Tibial artery (tissue), 4 donors: ENCODE results near the gene CDAN1.

Source experiments
- DNase-seq, 2 donors: peaks; one replicate each; pipeline ENCODE4 v3.0.0-alpha.2; 2019
- H3K27ac ChIP-seq, 2 donors: fragments of 200-600 bp; sonication (generic) in 1 of 2; 1 replicate in 1 of 2; 2 replicates in 1 of 2; pipeline ENCODE4 v1.5.1; 2018 to 2019; ENCODE audit warnings: mild to moderate bottlenecking in 1 of 2
- H3K27me3 ChIP-seq, 2 donors: fragments of 200-600 bp; sonication (generic) in 1 of 2; one replicate each; pipeline versions ENCODE4 v1.5.1 to v1.6.0; 2016 to 2019
- H3K36me3 ChIP-seq, 3 donors: fragments of 200-600 bp; sonication (generic) in 2 of 3; one replicate each; pipeline ENCODE4 v1.5.1; 2016 to 2019; ENCODE audit warnings: mild to moderate bottlenecking in 2 of 3
- H3K4me1 ChIP-seq, 4 donors: fragments of 200-600 bp; sonication (generic) in 2 of 4; 1 replicate in 3 of 4; 2 replicates in 1 of 4; pipeline ENCODE4 v1.5.1; 2016 to 2019
- H3K4me3 ChIP-seq, 2 donors: fragments of 200-600 bp; sonication (generic) in 1 of 2; 1 replicate in 1 of 2; 2 replicates in 1 of 2; pipeline ENCODE4 v1.5.1; 2018 to 2019; ENCODE audit warnings: mild to moderate bottlenecking in 2 of 2
- H3K9me3 ChIP-seq, 3 donors: fragments of 200-600 bp; sonication (generic) in 1 of 3; one replicate each; pipeline ENCODE4 v1.5.1; 2016 to 2019
- intact Hi-C: fragments of 100-400 bp; cut with DNase I; formaldehyde crosslinking; loops from one replicate; pipeline ENCODE4 v1.15.0; 2023; ENCODE audit warnings: low total_unique reads
- TF ChIP-seq, protein P1 (sequence below), 2 experiments: fragments of 200-600 bp in 1 of 2; fragments of 450-650 bp in 1 of 2; IDR thresholded peaks; one replicate each; pipeline ENCODE4 v1.5.1; 2017 to 2019; ENCODE audit warnings: antibody characterized with exemption in 2 of 2, mild to moderate bottlenecking in 1 of 2, moderate library complexity in 1 of 2

CDAN1 gene, protein sequence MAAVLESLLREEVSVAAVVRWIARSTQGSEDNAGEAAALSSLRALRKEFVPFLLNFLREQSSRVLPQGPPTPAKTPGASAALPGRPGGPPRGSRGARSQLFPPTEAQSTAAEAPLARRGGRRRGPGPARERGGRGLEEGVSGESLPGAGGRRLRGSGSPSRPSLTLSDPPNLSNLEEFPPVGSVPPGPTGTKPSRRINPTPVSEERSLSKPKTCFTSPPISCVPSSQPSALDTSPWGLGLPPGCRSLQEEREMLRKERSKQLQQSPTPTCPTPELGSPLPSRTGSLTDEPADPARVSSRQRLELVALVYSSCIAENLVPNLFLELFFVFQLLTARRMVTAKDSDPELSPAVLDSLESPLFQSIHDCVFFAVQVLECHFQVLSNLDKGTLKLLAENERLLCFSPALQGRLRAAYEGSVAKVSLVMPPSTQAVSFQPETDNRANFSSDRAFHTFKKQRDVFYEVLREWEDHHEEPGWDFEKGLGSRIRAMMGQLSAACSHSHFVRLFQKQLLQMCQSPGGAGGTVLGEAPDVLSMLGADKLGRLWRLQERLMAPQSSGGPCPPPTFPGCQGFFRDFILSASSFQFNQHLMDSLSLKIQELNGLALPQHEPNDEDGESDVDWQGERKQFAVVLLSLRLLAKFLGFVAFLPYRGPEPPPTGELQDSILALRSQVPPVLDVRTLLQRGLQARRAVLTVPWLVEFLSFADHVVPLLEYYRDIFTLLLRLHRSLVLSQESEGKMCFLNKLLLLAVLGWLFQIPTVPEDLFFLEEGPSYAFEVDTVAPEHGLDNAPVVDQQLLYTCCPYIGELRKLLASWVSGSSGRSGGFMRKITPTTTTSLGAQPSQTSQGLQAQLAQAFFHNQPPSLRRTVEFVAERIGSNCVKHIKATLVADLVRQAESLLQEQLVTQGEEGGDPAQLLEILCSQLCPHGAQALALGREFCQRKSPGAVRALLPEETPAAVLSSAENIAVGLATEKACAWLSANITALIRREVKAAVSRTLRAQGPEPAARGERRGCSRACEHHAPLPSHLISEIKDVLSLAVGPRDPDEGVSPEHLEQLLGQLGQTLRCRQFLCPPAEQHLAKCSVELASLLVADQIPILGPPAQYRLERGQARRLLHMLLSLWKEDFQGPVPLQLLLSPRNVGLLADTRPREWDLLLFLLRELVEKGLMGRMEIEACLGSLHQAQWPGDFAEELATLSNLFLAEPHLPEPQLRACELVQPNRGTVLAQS

DNA sequence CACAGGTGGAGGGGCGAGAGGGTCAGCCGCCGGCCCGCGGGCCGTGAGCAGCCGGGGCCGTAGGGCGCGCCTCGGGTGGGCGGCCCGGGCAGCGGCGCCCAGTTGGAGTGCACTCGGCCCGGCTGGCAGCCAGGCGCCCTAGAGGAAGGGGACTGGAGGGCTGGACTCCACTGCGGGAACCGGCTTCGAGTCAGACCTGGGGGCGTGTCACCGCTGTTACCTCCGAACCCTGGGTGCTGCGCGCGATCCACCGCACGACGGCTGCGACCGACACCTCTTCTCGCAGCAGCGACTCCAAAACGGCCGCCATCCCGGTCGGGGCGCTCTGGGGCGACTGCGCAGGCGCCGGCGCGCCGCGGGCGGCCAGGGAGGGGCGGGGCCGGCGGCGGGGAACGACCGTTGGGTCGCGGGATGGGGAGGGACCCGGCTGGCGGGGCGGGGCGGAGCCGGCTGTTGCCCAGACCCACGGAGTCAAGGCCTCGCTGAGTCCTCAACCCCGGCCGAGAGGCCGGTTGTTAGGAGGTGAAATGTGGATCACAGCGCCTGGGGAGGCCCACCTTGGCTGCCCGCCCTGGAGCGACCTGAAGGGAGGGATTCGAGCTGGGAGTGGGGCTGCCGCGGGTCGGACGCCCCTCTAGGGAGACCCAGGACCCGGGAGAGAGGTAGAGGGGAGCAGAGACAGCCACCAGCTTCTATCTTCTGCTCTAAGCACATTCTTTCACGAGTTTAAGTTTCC lies at the start of gene CDAN1:
CDAN1 (minus strand) TSS at position 336 of the 736 bp plus-strand sequence; CDS start at position 310, 26 bp downstream.
- H3K27ac ChIP-seq, result peak within 1 kb of the TSS; percentile 82 to 83
- H3K27me3 ChIP-seq, result no peaks in the 10 kb centered on the region
- H3K4me1 ChIP-seq, result peaks cover 0 to 23% (median 12%) of the 10 kb centered on the region in 4 donors
- H3K4me3 ChIP-seq, result peak within 1 kb of the TSS; percentile 70 to 91
- H3K9me3 ChIP-seq, result no peaks in the 10 kb centered on the region
- TF ChIP-seq, protein P1, sequence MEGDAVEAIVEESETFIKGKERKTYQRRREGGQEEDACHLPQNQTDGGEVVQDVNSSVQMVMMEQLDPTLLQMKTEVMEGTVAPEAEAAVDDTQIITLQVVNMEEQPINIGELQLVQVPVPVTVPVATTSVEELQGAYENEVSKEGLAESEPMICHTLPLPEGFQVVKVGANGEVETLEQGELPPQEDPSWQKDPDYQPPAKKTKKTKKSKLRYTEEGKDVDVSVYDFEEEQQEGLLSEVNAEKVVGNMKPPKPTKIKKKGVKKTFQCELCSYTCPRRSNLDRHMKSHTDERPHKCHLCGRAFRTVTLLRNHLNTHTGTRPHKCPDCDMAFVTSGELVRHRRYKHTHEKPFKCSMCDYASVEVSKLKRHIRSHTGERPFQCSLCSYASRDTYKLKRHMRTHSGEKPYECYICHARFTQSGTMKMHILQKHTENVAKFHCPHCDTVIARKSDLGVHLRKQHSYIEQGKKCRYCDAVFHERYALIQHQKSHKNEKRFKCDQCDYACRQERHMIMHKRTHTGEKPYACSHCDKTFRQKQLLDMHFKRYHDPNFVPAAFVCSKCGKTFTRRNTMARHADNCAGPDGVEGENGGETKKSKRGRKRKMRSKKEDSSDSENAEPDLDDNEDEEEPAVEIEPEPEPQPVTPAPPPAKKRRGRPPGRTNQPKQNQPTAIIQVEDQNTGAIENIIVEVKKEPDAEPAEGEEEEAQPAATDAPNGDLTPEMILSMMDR (IDR thresholded peaks at IDR 0.05), result no peak
- intact Hi-C loops, result loop anchor here (10.0 kb wide), 1 partner anchor 188 kb away; the partner anchor contains the start of gene TTBK2
- peaks cover 17 to 37% (median 30%) of the 10 kb centered on the region in 3 donors for H3K36me3 ChIP-seq
- DNase-seq, result peak; percentile 87 to 96

GRCh38 chr15:42785569-42785968 lies 48.6 kb upstream of the CDAN1 start:
- no peak overlapping the region for H3K27ac ChIP-seq
- no peaks in the 10 kb centered on the region for H3K27me3 ChIP-seq
- peaks cover 22 to 25% (median 23%) of the 10 kb centered on the region in 3 donors for H3K36me3 ChIP-seq
- DNase-seq, result no peak
- no peaks in the 10 kb centered on the region for H3K4me1 ChIP-seq
- intact Hi-C loops, result no loop called here
- no peaks in the 10 kb centered on the region for H3K9me3 ChIP-seq
- TF ChIP-seq, protein P1 (IDR thresholded peaks at IDR 0.05), result no peak
- H3K4me3 ChIP-seq, result no peak overlapping the region

DNA sequence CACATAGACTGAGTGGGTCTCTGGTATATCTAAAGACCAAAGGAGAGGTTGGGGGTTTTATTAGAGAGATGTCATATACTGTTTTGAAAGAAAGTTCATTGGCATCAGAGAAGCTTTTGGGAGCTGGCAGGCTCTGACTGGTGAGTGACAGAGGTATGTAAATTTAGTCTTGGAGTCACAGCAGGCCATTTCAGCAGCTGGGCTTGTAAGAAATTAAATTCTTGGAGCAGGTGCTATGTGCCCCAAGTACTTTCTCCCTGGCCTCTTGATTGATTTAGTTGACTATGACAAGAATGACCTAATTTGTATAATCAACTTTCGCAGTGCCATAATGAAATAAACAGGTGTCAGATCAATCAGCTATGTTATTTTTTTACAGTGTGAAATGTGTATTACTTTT lies 47.8 kb upstream of the CDAN1 start:
- Histone ChIP-seq H3K36me3 (peaks cover 19 to 23% (median 22%) of the 10 kb centered on the region in 3 donors), H3K27me3 (no peaks in the 10 kb centered on the region), H3K4me1 (no peaks in the 10 kb centered on the region), H3K9me3 (no peaks in the 10 kb centered on the region), H3K4me3 (no peak overlapping the region), H3K27ac (no peak overlapping the region)
- TF ChIP-seq, protein P1 (IDR thresholded peaks at IDR 0.05), result no peak
- intact Hi-C loops, result no loop called here
- no peak for DNase-seq

- peaks cover 0 to 3% (median 0%) of the 10 kb centered on the region in 4 donors for H3K4me1 ChIP-seq
- intact Hi-C loops, result no loop called here
- no peak overlapping the region for H3K4me3 ChIP-seq
- TF ChIP-seq, protein P1 (IDR thresholded peaks at IDR 0.05), result no peak
- no peak overlapping the region for H3K27ac ChIP-seq
- H3K9me3 ChIP-seq, result no peaks in the 10 kb centered on the region
- H3K36me3 ChIP-seq, result peaks cover 15 to 22% (median 16%) of the 10 kb centered on the region in 3 donors
- no peaks in the 10 kb centered on the region for H3K27me3 ChIP-seq
- DNase-seq, result no peak
Observed at GRCh38 chr15:42782716-42783115, 45.8 kb upstream of the CDAN1 start.
